T47D (cell line): ENCODE data around the gene B4GAT1.
A peak's percentile ranks its signal among the peaks of the same experiment; 100 is the strongest.
"Not testable (repeated sequence)": the region's sequence is repeated elsewhere in the genome, so short reads cannot be mapped to it uniquely, and the experiment has no call there.

Source experiments
- DNase-seq, 2 experiments: peaks; one replicate each; pipeline versions ENCODE4 v3.0.0 to v3.0.0-alpha.2; 2011 to 2012; ENCODE audit warnings: low read depth in 1 of 2, low spot score in 1 of 2
- JUND ChIP-seq: IDR thresholded peaks from 2 replicates; pipeline ENCODE4 v1.6.1; 2012; ENCODE audit warnings: low read depth
- in situ Hi-C: cut with HindIII; loops from 2 replicates; pipeline ENCODE4 v1.10.0; 2016; ENCODE audit warnings: low sequenced_read_pairs, low pct_unique_long_range_greater_than_20kb

B4GAT1 gene

DNA sequence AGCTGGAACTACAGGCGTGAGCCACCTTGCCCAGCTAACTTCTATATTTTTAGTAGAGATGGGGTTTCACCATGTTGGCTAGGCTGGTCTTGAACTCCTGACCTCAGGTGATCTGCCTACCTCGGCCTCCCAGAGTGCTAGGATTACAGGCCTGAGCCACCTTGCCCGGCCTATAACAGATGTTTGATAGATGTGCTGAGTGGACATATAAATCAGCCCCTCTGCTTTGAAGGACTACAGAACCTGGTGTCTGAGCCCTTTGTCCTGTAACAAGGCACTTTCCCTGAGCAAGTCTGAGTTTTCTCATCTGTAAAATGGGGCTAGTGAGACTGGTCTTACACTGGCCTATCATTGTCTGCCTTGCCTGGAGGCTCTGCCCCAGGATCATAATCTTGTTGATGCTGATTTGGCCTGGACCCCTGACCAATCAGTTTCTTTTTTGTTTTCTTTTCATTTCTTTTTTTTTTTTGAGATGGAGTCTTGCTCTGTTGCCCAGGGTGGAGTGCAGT is 18.2 kb downstream of the B4GAT1 start:
- TF ChIP-seq JUND = no peak
- in situ Hi-C loops = no loop called here
- DNase-seq = no peak

DNA sequence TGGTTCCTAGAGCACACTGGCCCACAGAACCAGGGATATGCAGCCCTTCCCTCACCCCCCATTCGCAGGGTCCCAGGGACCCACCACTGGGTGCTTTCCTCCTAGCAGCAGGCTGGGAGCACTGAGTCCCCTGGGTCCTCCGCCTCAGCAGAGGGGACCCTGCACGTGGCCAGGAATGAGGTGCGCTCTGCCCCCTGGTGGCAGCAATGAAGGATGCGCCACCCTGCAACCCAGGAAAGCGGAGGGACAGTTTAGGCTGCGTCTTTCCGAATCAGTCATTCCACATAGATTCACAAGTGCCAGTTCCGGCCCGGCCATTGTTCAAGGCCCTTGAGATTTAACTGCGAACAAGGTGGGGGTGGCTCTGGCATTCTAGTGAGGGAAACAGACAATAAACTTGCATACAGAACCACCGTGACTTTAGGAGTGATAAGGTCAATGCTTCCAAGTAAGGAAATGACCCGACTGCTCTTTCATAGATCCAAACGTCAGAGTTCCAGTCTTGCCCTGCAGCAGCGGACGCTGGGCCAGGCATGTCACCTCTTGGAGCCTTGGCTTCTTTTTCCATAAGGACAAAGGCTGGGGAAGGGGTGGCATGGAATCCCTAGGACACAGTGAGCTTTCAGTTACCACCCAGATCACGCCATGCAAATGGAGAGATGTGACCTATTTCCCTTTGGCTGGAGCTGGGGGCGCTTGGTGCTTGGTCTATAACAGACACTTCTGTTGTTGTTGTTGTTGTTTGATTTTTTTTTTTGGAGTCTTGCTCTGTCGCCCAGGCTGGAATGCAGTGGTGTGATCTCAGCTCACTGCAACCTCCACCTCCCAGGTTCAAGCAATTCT is 18.9 kb downstream of the B4GAT1 start:
- DNase-seq = peak; percentile 78 to 90
- no peak for TF ChIP-seq JUND
- in situ Hi-C loops = no loop called here

DNA sequence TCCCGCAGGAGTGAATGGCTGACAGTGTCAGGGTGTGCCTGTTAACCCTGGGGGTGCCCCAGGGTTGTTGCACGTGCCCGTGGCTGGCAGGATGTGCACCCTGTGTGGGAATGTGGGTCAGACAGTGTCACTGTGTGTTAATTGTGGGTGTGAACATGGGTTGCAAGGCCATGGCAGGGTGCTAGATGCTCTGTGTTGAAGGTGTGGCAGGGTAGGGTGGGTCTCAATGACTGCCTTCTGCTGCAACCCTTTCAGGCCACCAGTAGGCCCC is 19.5 kb downstream of the B4GAT1 start:
- no peak for DNase-seq
- TF ChIP-seq JUND = no peak
- in situ Hi-C loops = no loop called here

DNA sequence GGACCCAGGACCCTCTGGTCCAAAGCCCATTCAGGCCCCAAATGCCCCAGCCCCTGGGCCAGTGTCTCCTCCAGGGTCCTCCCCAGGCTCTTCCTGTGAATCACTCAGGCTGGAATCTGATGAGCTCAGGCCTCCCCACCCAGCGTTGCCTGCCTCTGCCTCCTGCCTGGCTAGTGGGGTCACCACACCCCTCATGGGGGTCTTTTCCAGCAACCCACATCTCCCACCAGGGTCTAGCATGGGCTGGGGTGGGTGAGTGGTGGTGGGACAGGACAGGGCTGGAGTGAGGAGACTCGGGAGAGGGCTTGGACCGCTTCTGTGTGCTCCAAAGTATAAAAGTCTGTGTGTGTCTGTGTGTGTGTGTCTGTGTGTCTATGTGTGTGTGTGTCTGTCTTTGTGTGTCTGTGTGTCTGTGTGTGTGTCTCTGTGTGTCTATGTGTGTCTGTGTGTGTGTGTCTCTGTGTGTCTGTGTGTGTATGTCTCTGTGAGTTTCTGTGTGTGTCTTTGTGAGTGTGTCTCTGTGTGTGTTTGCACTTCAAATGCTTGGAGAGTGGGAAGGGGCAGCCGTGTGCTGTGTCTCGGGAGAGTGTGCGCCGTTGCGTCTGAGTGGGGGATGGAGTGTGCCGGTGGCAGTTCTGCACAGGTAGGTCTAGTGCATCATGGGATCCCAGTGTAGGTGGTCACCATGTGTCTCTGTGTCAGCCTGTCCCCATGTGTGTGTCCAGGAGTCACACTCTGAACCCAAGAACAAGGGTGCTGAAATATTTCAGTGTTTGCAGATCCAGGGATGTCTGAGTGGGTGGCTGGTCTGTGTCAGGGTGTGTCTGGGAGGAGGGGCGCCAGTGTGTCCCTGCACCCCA is 20.0 kb downstream of the B4GAT1 start:
- no peak for DNase-seq
- in situ Hi-C loops = no loop called here
- no peak for TF ChIP-seq JUND

- in situ Hi-C loops = no loop called here
- DNase-seq = no peak
- TF ChIP-seq JUND = no peak
Measured at GRCh38 chr11:66326261-66327111, 20.9 kb downstream of the B4GAT1 start.

GRCh38 chr11:66325263-66325671 is 22.2 kb downstream of the B4GAT1 start:
- no peak for TF ChIP-seq JUND
- no peak for DNase-seq
- in situ Hi-C loops = no loop called here

- in situ Hi-C loops = no loop called here
- TF ChIP-seq JUND = no peak
- no peak for DNase-seq
Measured at GRCh38 chr11:66324664-66325063, 22.8 kb downstream of the B4GAT1 start.

GRCh38 chr11:66323684-66324083 is 23.7 kb downstream of the B4GAT1 start:
- TF ChIP-seq JUND = no peak

GRCh38 chr11:66322732-66323427 is 24.5 kb downstream of the B4GAT1 start:
- DNase-seq = no peak
- in situ Hi-C loops = no loop called here
- no peak for TF ChIP-seq JUND

More at GRCh38 chr11:66323684-66324083, 23.7 kb downstream of the B4GAT1 start:
- in situ Hi-C loops = no loop called here
- DNase-seq = no peak

GRCh38 chr11:66321606-66322005 is 25.8 kb downstream of the B4GAT1 start:
- no peak for TF ChIP-seq JUND
- DNase-seq = no peak
- in situ Hi-C loops = no loop called here

GRCh38 chr11:66320748-66321147 is 26.7 kb downstream of the B4GAT1 start:
- in situ Hi-C loops, DNase-seq: not testable (repeated sequence)

DNA sequence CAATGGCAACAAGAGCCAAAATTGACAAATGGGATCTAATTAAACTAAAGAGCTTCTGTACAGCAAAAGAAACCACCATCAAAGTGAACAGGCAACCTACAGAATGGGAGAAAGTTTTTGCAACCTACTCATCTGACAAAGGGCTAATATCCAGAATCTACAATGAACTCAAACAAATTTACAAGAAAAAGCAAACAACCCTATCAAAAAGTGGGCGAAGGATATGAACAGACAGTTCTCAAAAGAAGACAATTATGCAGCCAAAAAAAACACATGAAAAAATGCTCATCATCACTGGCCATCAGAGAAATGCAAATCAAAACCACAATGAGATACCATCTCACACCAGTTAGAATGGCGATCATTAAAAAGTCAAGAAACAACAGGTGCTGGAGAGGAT is 27.1 kb downstream of the B4GAT1 start:
- DNase-seq, in situ Hi-C loops: not testable (repeated sequence)
